GM18526 (cell line): ENCODE results near the gene PARVB.

Experiments
- POLR2A ChIP-seq: IDR thresholded peaks from 3 replicates; pipeline ENCODE4 v1.6.1; 2011; ENCODE audit not compliant: insufficient read length; ENCODE audit errors: extremely low read depth

Gene PARVB

GRCh38 chr22:44031158-44031952 is 7.3 kb downstream of the PARVB start:
- TF ChIP-seq POLR2A, result no peak

- no peak for TF ChIP-seq POLR2A
Measured at GRCh38 chr22:44032126-44032730, 8.1 kb downstream of the PARVB start.

GRCh38 chr22:44033287-44033686 is 9.2 kb downstream of the PARVB start:
- no peak for TF ChIP-seq POLR2A

GRCh38 chr22:44033694-44034093 is 9.6 kb downstream of the PARVB start:
- TF ChIP-seq POLR2A, result no peak

GRCh38 chr22:44037519-44038375 is 13.6 kb downstream of the PARVB start:
- no peak for TF ChIP-seq POLR2A

GRCh38 chr22:44039566-44040171 is 15.6 kb downstream of the PARVB start:
- TF ChIP-seq POLR2A, result no peak

GRCh38 chr22:44042249-44043218 is 18.4 kb downstream of the PARVB start:
- TF ChIP-seq POLR2A, result no peak

GRCh38 chr22:44045145-44045544 is 21.0 kb downstream of the PARVB start:
- TF ChIP-seq POLR2A, result no peak

GRCh38 chr22:44046485-44047141 is 22.5 kb downstream of the PARVB start:
- no peak for TF ChIP-seq POLR2A

GRCh38 chr22:44047891-44048301 is 23.8 kb downstream of the PARVB start:
- peak; percentile 20 for TF ChIP-seq POLR2A

- no peak for TF ChIP-seq POLR2A
Measured at GRCh38 chr22:44049486-44050231, 25.6 kb downstream of the PARVB start.

GRCh38 chr22:44050766-44051355 is 26.8 kb downstream of the PARVB start:
- no peak for TF ChIP-seq POLR2A

- no peak for TF ChIP-seq POLR2A
Measured at GRCh38 chr22:44051358-44051757, 27.3 kb downstream of the PARVB start.

- no peak for TF ChIP-seq POLR2A
Measured at GRCh38 chr22:44051961-44052360, 27.9 kb downstream of the PARVB start.
